Measurements from ENCODE around the gene DOC2B.

Gene DOC2B

DNA sequence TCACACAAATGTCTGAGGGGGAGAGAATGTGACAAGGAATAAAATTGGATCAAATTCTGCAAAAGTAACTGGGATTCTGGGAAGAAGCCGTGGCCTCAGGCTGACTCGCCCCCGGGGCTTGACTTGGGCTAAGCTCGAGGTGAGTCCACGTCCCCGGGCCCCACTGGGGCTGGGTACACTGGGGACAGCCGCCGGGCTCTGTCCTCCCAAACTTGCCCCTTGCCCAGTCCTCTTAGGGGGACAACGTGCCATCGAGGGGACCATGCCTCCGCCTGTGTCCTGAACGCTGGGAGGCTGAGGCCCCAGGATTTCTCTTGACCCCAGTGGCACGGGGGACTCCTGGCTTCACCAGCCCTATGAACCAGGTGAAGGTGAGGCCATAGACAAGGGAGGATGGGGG, 21.1 kb downstream of the DOC2B start:
- DNase-seq, result no peak

DNA sequence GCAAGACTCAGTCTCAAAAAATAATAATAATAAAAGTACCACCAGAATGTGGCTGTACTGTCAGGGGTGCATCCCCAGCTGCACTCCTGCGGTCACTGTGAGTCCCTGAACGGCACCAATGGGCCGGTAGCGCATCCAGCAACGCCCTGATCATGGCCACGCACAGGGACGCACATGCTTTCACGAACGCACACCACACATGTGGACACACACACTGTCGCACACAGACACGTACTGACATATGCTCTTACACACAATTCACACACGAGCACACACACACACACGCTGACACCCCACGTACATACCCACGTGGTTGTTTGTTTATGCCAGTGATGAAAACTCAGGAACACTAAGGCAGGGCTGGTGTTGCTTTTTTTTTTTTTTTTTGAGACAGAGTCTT, 21.8 kb downstream of the DOC2B start:
- no peak for DNase-seq

DNA sequence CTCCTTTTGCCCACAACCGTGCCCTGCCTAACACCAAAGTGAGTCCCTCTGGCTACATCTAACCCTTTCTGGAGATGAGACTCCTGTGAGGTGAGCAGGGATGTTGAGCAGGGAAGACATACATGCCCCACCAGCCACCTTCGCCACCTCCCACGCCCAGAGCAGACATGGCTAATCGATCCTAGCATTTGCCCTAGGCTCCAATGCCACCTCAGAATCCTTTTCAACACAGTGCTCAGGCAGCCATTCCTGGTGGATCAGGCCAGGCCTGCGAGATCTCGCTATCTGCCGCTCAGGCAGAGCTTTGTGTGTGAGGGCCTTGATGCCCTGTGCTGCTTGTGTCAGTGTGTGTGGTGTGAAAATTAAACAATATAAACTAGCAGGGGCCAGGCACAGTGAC, 23.1 kb downstream of the DOC2B start:
- no peak for DNase-seq

DNA sequence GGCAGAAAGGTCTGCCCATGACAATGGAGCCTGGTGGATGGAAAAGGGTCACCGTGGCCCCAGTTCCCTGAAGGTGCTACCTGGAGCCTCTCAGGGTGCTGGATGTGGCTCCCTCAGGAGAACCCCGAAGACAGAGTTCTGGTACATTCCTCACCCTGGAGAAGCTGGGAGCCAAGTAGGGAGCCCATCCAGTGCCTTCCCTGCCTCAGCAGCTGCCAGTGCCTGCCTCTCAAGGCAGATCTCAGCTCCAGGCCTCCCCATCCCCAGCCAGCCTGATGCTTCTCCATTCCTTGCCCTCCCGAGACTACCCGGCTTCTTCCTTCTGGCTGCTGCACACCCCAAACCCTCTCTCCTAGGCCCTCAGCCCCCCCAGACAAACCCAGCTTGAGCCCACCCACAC, 23.5 kb downstream of the DOC2B start:
- DNase-seq, result no peak

DNA sequence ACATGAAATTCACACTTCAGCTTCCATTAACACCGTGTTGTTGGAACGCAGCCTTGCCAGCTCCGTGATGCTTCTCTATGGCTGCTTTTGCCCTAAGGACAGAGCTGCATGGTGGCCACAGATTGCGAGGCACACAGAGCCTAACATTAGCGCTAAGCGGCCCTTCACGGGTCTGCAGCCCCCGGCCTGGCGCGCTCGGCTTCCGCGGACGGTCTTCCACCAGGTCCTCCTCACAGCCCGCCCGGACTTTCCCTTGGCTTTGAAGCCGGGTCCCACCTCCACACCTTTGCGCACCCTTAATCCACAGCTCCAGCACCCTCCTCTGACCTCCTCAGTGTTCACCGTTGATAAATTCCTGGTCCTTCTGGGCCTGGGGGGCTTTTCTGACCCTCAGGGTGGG, 24.5 kb downstream of the DOC2B start:
- DNase-seq, result no peak

DNA sequence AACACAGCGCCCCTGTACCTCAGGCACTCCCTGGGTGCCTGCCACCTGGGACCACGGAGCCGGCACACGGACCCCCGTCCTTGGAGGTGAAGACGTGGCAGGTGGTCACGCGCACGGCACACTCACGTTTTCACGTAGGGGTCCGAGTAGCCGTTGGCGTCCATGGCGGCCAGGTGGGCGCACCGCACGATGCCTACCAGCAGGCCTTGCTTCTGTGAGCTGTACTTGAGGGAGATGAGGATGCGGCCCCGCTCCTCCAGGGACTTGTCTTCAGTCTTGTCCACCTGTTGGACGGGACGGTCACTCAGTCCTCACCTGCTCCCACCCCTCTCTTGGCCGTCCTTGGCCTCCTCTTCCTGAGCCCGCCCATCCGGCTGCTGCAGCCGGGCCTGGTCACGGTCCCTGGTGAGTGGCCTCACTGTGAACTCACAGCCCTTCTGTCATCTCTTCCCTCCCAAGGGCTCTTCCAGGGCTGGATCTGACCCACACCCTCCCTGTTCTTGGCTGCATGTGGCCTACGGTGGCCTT, 25.3 kb downstream of the DOC2B start:
- no peak for DNase-seq

DNA sequence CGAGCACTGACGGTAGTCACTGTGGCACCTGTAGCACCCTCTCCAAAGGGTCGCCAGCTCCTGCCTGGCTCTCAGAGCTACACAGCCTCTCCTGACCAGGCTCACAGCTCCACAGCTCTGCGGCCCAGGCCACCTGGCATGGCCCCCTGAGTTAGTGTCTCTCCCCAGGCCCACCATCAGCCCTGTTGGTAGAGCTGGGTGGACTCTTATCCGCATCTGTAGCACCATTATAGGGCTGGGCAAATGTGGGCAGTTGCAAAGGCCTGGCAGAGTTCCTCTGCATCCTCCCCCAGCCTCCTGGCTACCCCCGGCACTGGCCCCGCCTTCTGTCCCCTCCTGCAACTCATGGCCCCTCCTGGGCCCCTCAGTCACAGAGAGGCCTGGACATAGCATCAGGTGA, 25.9 kb downstream of the DOC2B start:
- no peak for DNase-seq

DNA sequence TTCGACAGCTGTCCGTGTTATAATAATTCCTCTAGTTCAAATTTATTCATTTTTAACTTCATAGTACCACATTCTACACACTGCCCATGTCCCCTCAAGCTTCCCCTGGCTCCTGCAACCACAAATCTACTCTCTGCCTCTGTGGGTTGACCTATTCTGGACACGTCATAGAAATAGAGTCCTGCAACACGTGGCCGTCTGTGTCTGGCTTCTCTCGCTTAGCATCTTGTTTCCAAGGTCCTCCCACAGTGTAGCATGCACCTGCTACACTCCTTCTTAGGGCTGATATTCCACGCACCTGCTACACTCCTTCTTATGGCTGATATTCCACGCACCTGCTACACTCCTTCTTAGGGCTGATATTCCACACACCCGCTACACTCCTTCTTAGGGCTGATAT, 27.6 kb downstream of the DOC2B start:
- DNase-seq, result no peak

DNA sequence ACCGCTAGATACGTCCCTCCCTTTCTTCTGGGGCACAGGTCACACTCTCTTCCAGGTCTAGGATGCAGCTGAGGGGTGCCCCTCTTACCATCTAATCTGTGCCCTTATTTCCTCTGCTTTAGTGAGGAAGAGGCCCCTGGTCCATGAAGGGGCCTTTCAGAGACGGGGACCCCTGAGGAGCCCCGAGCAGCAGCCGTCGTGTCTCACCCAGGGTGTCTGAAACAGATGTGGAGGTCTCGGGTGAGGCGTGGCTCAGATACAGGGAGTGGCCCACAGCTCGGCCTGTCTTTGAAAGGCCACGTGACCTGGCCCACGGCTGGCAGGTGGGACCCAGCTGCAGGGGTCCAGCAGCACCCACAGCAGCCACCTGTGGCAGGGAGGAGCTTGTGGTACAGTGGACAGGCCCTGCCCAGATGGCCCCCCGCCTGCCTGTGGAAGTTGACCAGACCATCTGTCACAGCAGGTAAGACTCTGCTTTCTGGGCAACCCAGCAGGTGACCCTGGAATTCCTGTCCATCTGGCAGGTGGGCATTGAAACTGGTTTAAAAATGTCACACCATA, 28.5 kb downstream of the DOC2B start:
- no peak for DNase-seq

DNA sequence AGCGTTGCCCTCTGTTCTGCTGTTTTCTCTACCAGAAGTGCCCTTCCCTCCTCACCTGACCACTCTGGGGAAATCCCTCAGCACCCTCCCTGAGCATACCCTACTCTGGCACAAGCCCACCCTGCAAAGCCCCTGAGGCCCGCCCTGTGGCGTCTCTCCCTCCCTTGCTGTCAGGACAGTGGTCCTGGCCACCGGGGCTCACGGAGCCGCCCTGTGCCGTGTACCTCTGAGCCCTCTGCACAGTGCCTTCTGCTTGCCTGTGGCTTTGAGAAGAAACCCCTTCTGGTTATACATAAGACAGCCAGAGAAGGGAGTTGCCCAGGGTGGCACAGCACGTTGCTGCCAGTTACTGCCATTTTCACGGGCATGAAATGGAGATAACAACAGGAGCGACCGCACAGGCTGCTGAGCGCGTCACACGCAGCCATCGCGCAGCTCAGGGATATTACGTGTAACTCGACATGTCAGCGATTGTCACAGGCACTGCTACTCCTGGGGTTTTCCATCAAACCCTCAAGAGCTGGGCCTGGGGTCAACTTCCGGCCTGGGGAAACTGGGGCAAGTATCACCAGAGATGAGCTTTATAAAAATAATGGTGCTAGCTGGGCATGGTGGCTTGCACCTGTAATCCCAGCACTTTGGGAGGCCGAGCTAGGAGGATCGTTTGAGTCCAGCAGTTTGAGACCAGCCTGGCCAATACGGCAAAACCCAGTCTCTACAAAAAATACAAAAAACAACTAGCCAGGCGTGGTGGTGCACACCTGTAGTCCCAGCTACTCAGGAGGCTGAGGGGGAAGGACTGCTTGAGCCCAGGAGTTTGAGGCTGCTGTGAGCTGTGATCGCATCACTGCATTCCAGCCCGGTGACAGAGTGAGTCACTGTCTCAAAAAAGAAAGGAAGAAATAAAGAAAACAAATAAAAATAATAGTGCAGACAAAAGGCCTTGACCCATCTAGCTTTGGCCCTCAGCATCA, 29.3 kb downstream of the DOC2B start:
- no peak for DNase-seq

DNA sequence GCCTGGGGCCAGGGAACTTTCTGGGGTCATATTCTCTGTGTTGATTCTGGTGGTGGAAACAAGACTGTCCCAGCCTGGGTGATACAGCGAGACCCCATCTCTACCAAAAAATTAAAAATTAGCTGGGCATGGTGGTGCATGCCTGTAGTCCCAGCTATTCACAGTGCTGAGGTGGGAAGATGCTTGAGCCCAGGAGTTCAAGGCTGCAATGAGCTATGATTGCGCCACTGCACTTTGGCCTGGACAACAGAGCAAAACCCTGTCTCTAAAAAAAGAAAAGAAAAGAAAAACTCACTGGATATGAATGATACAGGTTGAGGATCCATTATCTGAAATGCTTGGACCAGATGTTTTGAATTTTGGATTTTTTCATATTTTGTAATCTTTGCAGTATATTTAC, 30.4 kb downstream of the DOC2B start:
- no peak for DNase-seq

DNA sequence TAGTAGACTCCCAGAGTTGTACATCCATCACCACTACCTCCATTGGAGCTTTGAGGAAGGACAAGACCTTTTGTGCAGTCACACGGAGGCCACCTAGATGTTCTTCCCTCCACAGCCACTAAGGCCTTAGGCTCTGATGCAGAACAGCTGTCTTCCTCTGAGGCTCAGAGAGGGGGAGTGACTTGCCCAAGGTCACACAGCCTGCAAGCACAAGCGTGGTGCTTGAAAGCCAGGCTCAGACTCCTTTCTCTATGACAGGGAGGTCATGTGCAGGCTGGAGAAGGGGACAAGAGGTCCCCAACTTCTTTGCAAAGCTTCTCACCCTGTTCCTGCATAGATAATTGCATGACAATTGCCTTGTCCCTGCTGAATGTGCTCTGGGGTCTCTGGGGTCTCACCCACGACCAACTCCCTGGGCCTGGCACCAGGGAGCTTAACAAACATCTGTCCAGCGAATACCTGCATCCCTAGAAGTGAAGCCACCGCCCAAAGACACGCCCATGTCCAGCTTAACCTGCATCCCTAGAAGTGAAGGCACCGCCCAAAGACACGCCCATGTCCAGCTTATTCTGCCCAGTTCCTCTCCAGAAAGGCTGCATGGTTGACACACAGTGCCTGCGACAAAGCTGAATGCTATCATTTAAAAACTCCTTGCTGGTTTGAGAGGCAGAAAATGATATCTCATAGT, 31.4 kb downstream of the DOC2B start:
- DNase-seq, result no peak

DNA sequence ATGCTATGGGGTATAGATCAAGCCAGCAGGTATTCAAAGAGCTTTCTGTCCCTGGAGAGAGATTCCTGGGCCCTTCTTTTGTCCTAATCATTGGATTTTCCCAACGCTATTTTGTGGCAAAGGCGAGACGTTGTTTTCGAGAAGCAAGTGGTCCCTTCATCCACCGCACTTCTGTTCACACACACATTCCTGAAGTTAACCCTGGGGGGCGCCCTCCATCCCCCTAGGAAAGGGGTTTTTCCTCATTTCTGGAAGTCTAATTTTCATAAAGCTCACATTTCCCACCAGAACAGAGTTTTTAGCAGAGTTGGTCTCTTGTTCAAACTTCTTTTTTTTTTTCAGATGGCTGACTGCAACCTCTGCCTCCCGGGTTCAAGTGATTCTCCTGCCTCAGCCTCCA, 32.2 kb downstream of the DOC2B start:
- no peak for DNase-seq

DNA sequence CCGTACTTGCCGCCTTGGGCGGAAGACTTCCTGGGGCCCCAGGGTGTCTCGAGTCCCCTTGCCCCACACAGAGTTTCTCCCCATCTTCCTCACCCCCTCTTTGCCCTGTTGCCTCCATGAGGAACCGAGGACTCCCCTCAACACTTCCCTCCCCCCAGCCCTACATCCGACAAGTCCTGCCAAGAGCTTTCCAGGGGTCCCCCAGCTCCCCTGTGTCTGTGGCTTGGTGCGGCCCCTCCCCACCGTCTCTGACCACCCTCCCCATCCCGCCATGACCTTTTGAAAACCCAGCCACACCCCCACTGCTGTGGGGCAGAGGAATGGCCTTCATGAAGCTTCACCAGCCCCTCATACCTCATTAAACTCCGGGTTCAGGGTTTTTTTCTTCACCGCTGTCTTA, 32.7 kb downstream of the DOC2B start:
- no peak for DNase-seq

DNA sequence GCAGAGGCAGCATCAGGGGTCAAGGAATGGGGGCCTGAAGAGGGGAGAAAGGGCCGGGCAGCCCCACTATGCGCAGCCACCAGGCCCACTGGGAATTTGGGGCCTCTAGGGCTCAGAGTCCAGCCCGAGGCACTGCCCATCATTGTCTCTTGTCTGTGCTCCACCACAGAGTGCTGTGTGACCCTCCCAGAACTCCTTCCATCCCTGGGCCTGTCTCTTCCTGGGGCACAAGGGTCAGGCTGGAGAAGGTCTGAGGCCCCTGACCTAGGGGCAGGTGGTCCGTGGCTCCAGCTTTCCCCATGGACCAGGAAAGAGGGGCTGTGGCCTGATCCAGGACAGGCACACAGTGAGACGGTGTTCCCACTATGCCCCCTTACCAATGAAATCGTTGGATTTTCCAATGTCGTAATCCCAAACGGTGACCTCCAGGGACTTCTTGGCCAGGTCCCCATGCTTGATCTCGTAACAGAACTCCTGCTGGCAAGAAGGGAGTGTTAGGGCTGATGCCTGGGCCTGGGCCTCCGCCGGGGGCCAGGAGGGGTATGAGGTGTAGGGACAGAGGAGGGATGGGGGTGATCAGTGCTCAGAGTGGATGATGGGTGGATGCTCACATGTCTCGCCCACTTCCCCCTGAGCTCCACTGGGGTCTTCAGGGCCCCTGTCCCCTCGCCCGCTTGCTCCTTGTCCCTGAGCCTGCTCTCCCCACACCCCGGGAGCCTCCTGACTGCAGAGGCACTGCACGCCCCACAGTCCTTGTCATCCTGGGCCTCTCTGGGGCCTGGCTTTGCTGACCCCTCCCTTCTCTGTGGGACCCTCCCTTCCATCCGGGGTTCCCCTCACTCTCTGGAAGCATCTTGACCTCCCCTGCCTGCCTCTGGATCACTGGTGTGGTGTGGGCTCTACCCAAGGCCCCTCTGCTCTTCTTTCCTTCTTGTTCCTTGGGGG, 33.4 kb downstream of the DOC2B start:
- no peak for DNase-seq

DNA sequence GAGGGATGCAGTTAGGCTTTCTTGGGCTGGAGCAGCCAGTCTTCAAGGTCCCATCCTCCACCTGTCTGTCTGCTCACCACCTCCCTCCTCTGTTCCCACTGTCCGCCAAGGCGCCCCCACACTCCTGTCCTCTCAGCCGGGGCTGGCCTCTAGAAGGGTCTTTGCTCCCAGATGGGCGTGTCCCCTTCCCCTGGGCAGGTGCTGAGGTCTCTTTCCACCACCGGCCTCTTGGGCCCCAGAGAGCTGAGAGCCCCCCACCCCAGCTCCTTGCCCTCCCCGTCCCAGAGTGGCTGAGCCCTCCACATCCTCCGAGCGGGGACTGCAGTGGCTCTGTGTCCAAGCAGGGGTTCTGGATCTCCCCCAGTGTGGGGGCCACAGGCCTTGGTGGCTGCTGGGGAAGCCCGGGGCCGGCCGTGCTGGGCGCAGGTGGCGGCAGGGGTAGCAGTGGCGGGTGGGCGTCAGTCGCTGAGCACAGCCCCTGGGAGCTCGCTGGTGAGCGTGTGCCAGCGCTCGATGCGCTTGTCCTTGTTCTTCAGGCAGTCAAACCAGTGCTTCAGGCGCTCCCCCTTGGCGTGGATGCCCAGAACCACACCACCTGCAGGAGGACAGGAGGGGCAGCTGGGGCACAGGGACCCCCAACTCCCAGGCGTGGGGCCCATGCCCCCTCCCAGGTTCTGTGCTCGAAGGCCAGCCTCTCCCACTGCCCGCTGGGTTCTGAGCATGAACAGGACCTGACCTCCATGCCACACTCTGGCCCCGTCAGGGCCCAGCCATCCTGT, 34.3 kb downstream of the DOC2B start:
- DNase-seq, result no peak

DNA sequence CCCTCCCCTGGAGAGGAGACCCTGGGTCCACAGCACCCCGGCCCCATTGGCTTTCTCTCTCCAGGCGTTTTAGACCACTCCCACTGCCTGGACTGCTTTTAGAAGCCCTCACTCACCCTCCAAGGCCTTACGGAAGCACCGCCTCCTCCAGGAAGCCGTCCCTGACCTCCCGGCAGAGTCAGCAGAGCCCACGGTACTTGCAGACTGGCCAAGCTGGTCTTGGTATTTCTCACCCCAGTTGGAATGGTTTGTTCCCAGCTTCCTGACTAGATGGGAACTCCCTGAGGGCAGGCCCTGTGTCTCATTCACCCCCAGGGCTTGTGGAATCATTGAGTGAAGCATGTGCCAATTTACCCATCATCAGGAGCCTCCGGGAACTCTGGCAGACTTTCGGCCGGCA, 34.9 kb downstream of the DOC2B start:
- no peak for DNase-seq

DNA sequence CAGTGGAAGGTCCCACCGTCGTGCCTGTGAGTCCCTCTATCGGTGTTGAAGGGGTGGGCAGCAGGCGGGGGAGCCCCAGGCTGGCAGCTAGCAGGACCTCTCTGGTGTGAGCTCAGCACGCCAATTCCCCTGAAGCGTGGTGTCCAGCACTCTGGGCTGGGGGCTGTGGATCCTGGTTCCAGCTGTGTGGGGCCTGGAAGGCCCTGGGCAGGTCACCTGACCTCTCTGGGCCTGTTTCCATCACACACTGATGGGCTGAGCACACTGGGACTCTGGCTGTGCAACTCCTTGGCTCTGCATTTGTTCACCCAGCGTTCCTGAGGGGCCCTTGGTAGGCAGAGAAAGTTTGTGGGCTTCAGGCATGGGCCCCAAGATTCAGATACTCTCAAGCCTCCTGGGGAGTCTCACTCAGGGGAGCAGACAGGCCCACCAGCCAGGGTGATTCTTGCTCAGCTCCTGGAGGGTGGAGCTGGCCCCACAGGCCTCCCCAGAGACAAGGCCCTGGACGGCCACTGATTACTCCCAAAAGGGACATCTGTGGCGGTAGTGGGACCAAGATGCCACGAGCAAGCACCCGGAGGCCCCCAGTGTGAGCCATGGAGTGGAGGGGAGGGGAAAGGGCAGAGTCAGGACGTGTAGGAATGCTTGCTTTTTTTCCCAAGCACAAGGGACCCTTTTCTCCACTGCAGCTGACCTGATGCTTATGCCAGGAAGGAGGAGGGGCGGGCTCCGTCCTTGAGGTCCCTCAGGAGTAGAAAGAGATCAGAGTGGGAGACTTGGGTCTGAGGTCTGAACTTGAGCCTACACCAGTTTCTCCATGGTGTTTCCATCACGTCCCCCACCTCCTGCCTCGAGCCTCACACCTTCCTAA, 35.5 kb downstream of the DOC2B start:
- DNase-seq, result no peak

DNA sequence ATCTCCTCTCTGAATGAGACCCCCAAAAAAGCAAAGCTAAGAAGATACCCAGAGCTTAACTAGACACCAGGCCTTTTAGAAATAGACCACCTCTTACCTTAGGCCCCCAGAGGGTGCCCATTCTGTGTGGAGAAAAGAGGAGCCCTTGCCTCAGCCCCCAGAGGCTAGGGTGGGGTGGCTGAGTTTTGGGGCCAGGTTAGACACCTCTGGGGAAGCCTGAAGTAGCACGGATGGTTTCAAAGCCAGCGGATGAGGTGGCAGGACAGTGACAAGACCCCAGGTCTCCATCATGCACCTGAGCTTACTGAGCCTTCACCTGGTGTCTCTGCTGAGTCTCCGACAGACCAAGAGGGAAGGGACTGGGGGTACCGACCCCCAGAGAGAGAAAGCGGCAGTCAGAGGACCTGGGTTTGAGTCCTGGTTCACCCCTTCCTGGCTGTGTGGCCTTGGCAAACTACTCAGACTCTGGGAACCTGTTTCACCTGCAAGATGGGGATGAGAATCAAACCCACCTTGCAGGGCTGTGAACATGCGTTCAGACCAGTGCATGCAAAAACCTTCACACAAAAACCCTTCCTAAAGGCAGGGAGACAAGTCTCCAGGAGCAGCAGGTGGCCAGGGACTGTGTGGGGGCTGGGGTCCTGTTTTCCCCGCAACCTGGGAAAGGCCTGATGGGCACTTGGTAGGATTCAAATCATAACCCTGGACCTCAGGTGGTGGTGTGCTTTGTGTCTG, 36.3 kb downstream of the DOC2B start:
- DNase-seq, result no peak

DNA sequence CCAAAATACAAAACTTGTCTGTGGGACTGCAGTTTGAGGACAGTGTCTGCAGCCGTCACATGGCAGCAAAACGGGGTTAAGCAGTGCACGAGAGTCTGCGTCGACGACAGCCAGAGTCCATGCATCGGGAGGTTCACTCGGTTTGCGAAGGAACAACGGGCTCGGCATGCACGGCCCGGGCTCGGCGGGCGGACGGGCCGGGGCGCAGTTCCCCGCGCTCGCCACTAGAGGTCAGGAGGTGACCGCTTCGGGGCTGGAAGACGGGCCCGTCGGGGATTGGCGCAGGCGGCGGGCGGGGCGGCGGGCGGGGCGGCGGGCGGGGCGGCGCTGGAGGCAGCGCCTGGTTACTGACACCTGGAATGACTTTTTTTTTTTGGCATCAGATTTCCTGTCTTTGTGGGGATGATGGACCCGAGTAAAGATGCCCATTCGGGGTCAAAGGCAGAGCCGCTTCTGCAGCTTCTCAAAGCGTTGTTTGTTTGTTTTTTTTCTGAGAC, 37.6 kb downstream of the DOC2B start:
- DNase-seq, result peak; percentile 90
